IPS-NIHi7 (cell line): Measurements from ENCODE around the gene MYO3B.
"Not testable (repeated sequence)": the region's sequence is repeated elsewhere in the genome, so short reads cannot be mapped to it uniquely, and the experiment has no call there.

Experiments used
- DNase-seq: peaks from one replicate; pipeline ENCODE4 v3.0.0; 2012; ENCODE audit warnings: mixed read lengths; ENCODE audit errors: extremely low spot score

MYO3B gene

GRCh38 chr2:170566138-170566537 is 388.2 kb downstream of the MYO3B start:
- DNase-seq: no peak

GRCh38 chr2:170567429-170567828 is 389.5 kb downstream of the MYO3B start:
- DNase-seq: no peak

- DNase-seq: no peak
Measured at GRCh38 chr2:170568511-170568910, 390.6 kb downstream of the MYO3B start.

GRCh38 chr2:170571612-170572011 is 393.7 kb downstream of the MYO3B start:
- no peak for DNase-seq

- DNase-seq: no peak
Measured at GRCh38 chr2:170573671-170574070, 395.7 kb downstream of the MYO3B start.

- no peak for DNase-seq
Measured at GRCh38 chr2:170576296-170576695, 398.3 kb downstream of the MYO3B start.

GRCh38 chr2:170577356-170577755 is 399.4 kb downstream of the MYO3B start:
- DNase-seq: no peak

GRCh38 chr2:170578606-170579005 is 400.7 kb downstream of the MYO3B start:
- no peak for DNase-seq

- DNase-seq: no peak
Measured at GRCh38 chr2:170579511-170579910, 401.6 kb downstream of the MYO3B start.

GRCh38 chr2:170582313-170582712 is 404.4 kb downstream of the MYO3B start:
- DNase-seq: no peak

GRCh38 chr2:170582751-170583463 is 405.0 kb downstream of the MYO3B start:
- peak; percentile 53 for DNase-seq

- no peak for DNase-seq
Measured at GRCh38 chr2:170585067-170585466, 407.1 kb downstream of the MYO3B start.

- DNase-seq: no peak
Measured at GRCh38 chr2:170586571-170587095, 408.7 kb downstream of the MYO3B start.

GRCh38 chr2:170587117-170587516 is 409.2 kb downstream of the MYO3B start:
- no peak for DNase-seq

- DNase-seq: no peak
Measured at GRCh38 chr2:170587922-170588321, 410.0 kb downstream of the MYO3B start.

GRCh38 chr2:170588729-170589128 is 410.8 kb downstream of the MYO3B start:
- no peak for DNase-seq

- no peak for DNase-seq
Measured at GRCh38 chr2:170596576-170596975, 418.6 kb downstream of the MYO3B start.

- DNase-seq: no peak
Measured at GRCh38 chr2:170598067-170598395, 420.1 kb downstream of the MYO3B start.

GRCh38 chr2:170601489-170601888 is 423.5 kb downstream of the MYO3B start:
- DNase-seq: no peak

GRCh38 chr2:170605862-170606261 is 427.9 kb downstream of the MYO3B start:
- DNase-seq: no peak

- DNase-seq: no peak
Measured at GRCh38 chr2:170607171-170607570, 429.2 kb downstream of the MYO3B start.

- DNase-seq: no peak
Measured at GRCh38 chr2:170610615-170611014, 432.7 kb downstream of the MYO3B start.

GRCh38 chr2:170618948-170619347 is 441.0 kb downstream of the MYO3B start:
- not testable (repeated sequence) for DNase-seq

- DNase-seq: not testable (repeated sequence)
Measured at GRCh38 chr2:170635094-170635493, 457.1 kb downstream of the MYO3B start.
